ENCODE measurements around the gene MCRIP1. TPM values are rescaled to one million over a fixed set of nuclear protein-coding genes. Genes with fewer than 3 reads are reported as not detected.

The MCRIP1 gene
- total and polyA plus RNA-seq, 2 of the 8 experiments (the other 6 are each of a cell fraction or from before 2014, with no cell fraction given), result 103 to 151 TPM

- no peak overlapping the region for H2AFZ ChIP-seq (ENCODE audit: low read length)
- H3K79me1 ChIP-seq (ENCODE audit: low read depth, low read length), result peaks cover 3% of the 10 kb centered on the region
- no peak overlapping the region for H3K4me3 ChIP-seq (ENCODE audit: extremely low read depth in 1 of 4, insufficient read depth in 2 of 4, low read depth in 3 of 4, low read length in 4 of 4)
- H3K4me1 ChIP-seq (replicated peaks in 1 of 4; ENCODE audit: control insufficient read depth in 3 of 4, insufficient read depth in 4 of 4, low read length in 3 of 4), result peaks cover 0 to 31% (median 21%) of the 10 kb centered on the region in 4 experiments; a peak in 6 of 7 replicates
- H4K5ac ChIP-seq (ENCODE audit: insufficient read length, low read depth, low read length), result no peak overlapping the region
- no peak overlapping the region; a peak in 1 of 4 replicates for H3K4me2 ChIP-seq (ENCODE audit: insufficient read depth in 1 of 2, low read depth in 2 of 2, low read length in 2 of 2)
- FAIRE-seq (no peak), DNase-seq (ENCODE audit: low read depth in 1 of 2, low spot score in 2 of 2) (peak in 1 of 2 experiments; percentile 64)
- WGBS, 2 experiments (ENCODE audit: extremely low coverage in 1 of 2, insufficient coverage in 1 of 2, insufficient read length in 1 of 2, insufficient replicate concordance in 2 of 2, low coverage in 1 of 2, low lambda C conversion rate in 2 of 2, missing lambda C conversion rate in 1 of 2), result 78% methylated on average over 17 of the region's 23 CpGs; no CpG with 5 or more reads in 1 of the 2 experiments
- peaks cover 12% of the 10 kb centered on the region; the same call in 1 of the 2 replicates for H3K23me2 ChIP-seq (ENCODE audit: low read depth, low read length)
- no peak overlapping the region for H3K23ac ChIP-seq (ENCODE audit: insufficient read length)
- H2BK15ac ChIP-seq (ENCODE audit: low read length), result no peak overlapping the region
- no peak overlapping the region for H3K56ac ChIP-seq (replicated peaks; ENCODE audit: insufficient read length, low read depth, low read length)
- peak overlapping the region; percentile 38; the same call in 1 of the 2 replicates for H3K18ac ChIP-seq (ENCODE audit: extremely low read depth, low read length)
- peak overlapping the region; percentile 23; the same call in 1 of the 2 replicates for H3K27ac ChIP-seq (ENCODE audit: low read depth, low read length)
- H4K8ac ChIP-seq (ENCODE audit: extremely low read depth, insufficient read depth, low read length), result peak overlapping the region; percentile 62; the same call in 1 of the 2 replicates
- POLR2A ChIA-PET (ENCODE audit: partially characterized antibody), result interaction anchor here (0.6 to 6.6 kb wide), 32 partner anchors 9 to 355 kb away, joined by 3 to 41 read pairs (median 5); partner anchors contain the start of genes ACTG1, ALYREF, ANAPC11 and MCRIP1
- H2AK5ac ChIP-seq (ENCODE audit: low read depth, low read length), result no peak overlapping the region
- H4K20me1 ChIP-seq (replicated peaks in 1 of 2; ENCODE audit: control insufficient read depth in 1 of 2, insufficient read depth in 2 of 2, low read length in 2 of 2), result peaks cover 11 to 48% of the 10 kb centered on the region in 2 experiments
- no peaks in the 10 kb centered on the region for H3K9me3 ChIP-seq (ENCODE audit: insufficient read depth in 2 of 2, low read depth in 1 of 2, low read length in 1 of 2)
- H2BK20ac ChIP-seq (ENCODE audit: low read length), result no peak overlapping the region
- H2BK5ac ChIP-seq (ENCODE audit: low read depth, low read length), result peak overlapping the region; percentile 12; the same call in 1 of the 2 replicates
- no peak overlapping the region for H2BK12ac ChIP-seq (ENCODE audit: low read depth, low read length)
- no peak overlapping the region for H2BK120ac ChIP-seq (replicated peaks; ENCODE audit: low read depth, low read length)
- H3K9ac ChIP-seq (replicated peaks in 1 of 4; ENCODE audit: extremely low read depth in 1 of 4, low read depth in 3 of 4, low read length in 3 of 4), result peak overlapping the region in 1 of 4 experiments; percentile 20; a peak in 2 of 7 replicates
- CTCF ChIA-PET (ENCODE audit: partially characterized antibody), result interaction anchor here (1.6 to 1.8 kb wide), 2 partner anchors 131 to 169 kb away, joined by 3 to 5 read pairs; no protein-coding TSS in a partner anchor
- H4K91ac ChIP-seq (replicated peaks; ENCODE audit: insufficient read length, low read length), result no peak overlapping the region
- peaks cover 2 to 29% (median 9%) of the 10 kb centered on the region in 4 experiments; a peak in 4 of 8 replicates for H3K36me3 ChIP-seq (ENCODE audit: control insufficient read depth in 2 of 4, insufficient read depth in 4 of 4, low read length in 3 of 4)
- H3K4ac ChIP-seq (replicated peaks; ENCODE audit: insufficient read length, low read depth, low read length), result peak overlapping the region; percentile 34
- H3K79me2 ChIP-seq (ENCODE audit: control insufficient read depth in 1 of 2, insufficient read depth in 2 of 2, low read length in 2 of 2), result peaks cover 4 to 23% of the 10 kb centered on the region in 2 experiments; a peak in 3 of 4 replicates
- H3K27me3 ChIP-seq (replicated peaks in 1 of 4; ENCODE audit: control insufficient read depth in 3 of 4, extremely low read depth in 1 of 4, insufficient read depth in 3 of 4, low read length in 3 of 4), result no peaks in the 10 kb centered on the region
- H3K14ac ChIP-seq (ENCODE audit: insufficient read length), result no peak overlapping the region
- TF ChIP-seq SIX5 (IDR thresholded peaks at IDR 0.05; ENCODE audit: low read depth, low read length), result 0 out of 2 replicates have a peak, but pooled peaks have one; percentile 16
- TF ChIP-seq MAX (IDR thresholded peaks at IDR 0.05), result 0 out of 2 replicates have a peak, but pooled peaks have one; percentile 29
- TF ChIP-seq, protein P1, sequence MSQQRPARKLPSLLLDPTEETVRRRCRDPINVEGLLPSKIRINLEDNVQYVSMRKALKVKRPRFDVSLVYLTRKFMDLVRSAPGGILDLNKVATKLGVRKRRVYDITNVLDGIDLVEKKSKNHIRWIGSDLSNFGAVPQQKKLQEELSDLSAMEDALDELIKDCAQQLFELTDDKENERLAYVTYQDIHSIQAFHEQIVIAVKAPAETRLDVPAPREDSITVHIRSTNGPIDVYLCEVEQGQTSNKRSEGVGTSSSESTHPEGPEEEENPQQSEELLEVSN (IDR thresholded peaks at IDR 0.05), result peak; percentile 14; the same call in 1 of the 2 replicates
- TF ChIP-seq POLR2A (IDR thresholded peaks at IDR 0.05; ENCODE audit: control extremely low read depth in 1 of 2, low read depth in 2 of 2, low read length in 2 of 2), result peak; percentile 9 to 51; a peak in 2 of 3 replicates
- 0 out of 2 replicates have a peak, but pooled peaks have one; percentile 25 for TF ChIP-seq CHD2 (IDR thresholded peaks at IDR 0.05; ENCODE audit: low read length)
- TF ChIP-seq POLR2AphosphoS5 (IDR thresholded peaks at IDR 0.05; ENCODE audit: low read depth, low read length), result peak; percentile 50
- TF ChIP-seq GABPA (IDR thresholded peaks at IDR 0.05; ENCODE audit: borderline replicate concordance, insufficient read depth, low read length), result 0 out of 2 replicates have a peak, but pooled peaks have one; percentile 31
- TF ChIP-seq RBBP5 (IDR thresholded peaks at IDR 0.05; ENCODE audit: borderline replicate concordance, low read depth, low read length), result no peak
- TF ChIP-seq TCF12 (IDR thresholded peaks at IDR 0.05; ENCODE audit: low read depth, low read length), result no peak
- no peak for TF ChIP-seq YY1 (IDR thresholded peaks at IDR 0.05; ENCODE audit: low read depth, low read length)
These were observed 34.3 kb upstream of the MCRIP1 start for GRCh38 chr17:81867170-81867990.

Data from H1 (cell line).